A549 (cell line): ENCODE results near the gene CCDC73.

Experiments
- CTCF ChIP-seq: fragments of >200 bp; sonication (Bioruptor Twin); formaldehyde crosslinking; IDR thresholded peaks from 3 replicates; pipeline ENCODE4 v1.5.1; 2016
- POLR2A ChIP-seq: IDR thresholded peaks from 2 replicates; pipeline ENCODE4 v1.6.1; 2012; ENCODE audit warnings: mild to moderate bottlenecking, low read length
- SREBF2 ChIP-seq: fragments of 450-650 bp; IDR thresholded peaks from 2 replicates; pipeline ENCODE4 v1.6.1; 2014; ENCODE audit warnings: mild to moderate bottlenecking, moderate library complexity

DNA sequence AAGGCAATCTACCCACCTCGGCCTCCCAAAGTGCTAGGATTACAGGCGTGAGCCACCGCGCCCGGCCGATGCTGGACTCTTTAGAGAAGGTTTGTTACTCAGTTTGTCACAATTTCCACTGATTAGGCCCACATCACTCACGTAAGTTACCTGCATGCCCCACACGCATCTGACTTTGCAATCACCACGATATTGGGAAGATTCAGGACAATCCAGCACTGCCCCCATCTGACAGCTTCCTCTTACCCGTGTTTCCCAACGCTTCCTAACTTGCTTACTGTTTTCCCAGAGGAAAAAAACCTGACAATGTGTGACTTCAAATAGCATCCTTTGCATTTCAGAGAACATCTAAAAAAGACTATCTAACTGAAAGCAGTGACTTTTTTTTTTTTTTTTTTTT lies 232.6 kb downstream of the CCDC73 start:
- TF ChIP-seq POLR2A (no peak), SREBF2 (no peak), CTCF (no peak)
